Activated T-helper 1 cell treated with anti-CD3 and anti-CD28 coated beads, Interleukin-2, amount 50 U/mL, for 16 hours (primary cell): ENCODE results near the gene TRMT2A.

Experiments
- DNase-seq, 2 donors: peaks; one replicate each; pipeline ENCODE4 v3.0.0-alpha.2; 2020; ENCODE audit warnings: low read depth in 1 of 2, low spot score in 1 of 2

Gene TRMT2A

GRCh38 chr22:20065896-20066616 lies 51.0 kb downstream of the TRMT2A start:
- no peak for DNase-seq

- DNase-seq, result no peak
Measured at GRCh38 chr22:20064545-20065262, 52.3 kb downstream of the TRMT2A start.

GRCh38 chr22:20064140-20064480 lies 52.9 kb downstream of the TRMT2A start:
- DNase-seq, result no peak

GRCh38 chr22:20063271-20064139 lies 53.5 kb downstream of the TRMT2A start:
- DNase-seq, result no peak

GRCh38 chr22:20062766-20063083 lies 54.3 kb downstream of the TRMT2A start:
- DNase-seq, result no peak

- no peak for DNase-seq
Measured at GRCh38 chr22:20062043-20062765, 54.8 kb downstream of the TRMT2A start.
